Fibroblast of mammary gland (primary cell): ENCODE measurements around the gene IQSEC3.

Source experiments
- DNase-seq: peaks from one replicate; pipeline ENCODE4 v3.0.0-alpha.2; 2010; ENCODE audit warnings: low read depth
- H3K4me3 ChIP-seq: 2 replicates; pipeline ENCODE4 v1.5.1; 2011; ENCODE audit warnings: low read depth, mild to moderate bottlenecking, low read length, moderate library complexity; ENCODE audit not compliant: control insufficient read depth
- CTCF ChIP-seq: conservative IDR thresholded peaks from 2 replicates; pipeline ENCODE4 v1.5.1; 2011; ENCODE audit warnings: low read depth, low read length, inconsistent platforms; ENCODE audit not compliant: control insufficient read depth, insufficient read depth

Gene IQSEC3

GRCh38 chr12:220491-220890 is 153.9 kb downstream of the IQSEC3 start:
- TF ChIP-seq CTCF: no peak
- H3K4me3 ChIP-seq: no peak overlapping the region
- DNase-seq: no peak

GRCh38 chr12:220946-221550 is 154.5 kb downstream of the IQSEC3 start:
- no peak overlapping the region for H3K4me3 ChIP-seq
- no peak for DNase-seq
- TF ChIP-seq CTCF: no peak

- DNase-seq: no peak
- no peak overlapping the region for H3K4me3 ChIP-seq
- TF ChIP-seq CTCF: no peak
Measured at GRCh38 chr12:221736-222135, 155.2 kb downstream of the IQSEC3 start.

GRCh38 chr12:223841-224240 is 157.3 kb downstream of the IQSEC3 start:
- DNase-seq: no peak
- H3K4me3 ChIP-seq: no peak overlapping the region
- TF ChIP-seq CTCF: no peak

- no peak overlapping the region for H3K4me3 ChIP-seq
- no peak for DNase-seq
- no peak for TF ChIP-seq CTCF
Measured at GRCh38 chr12:224330-224729, 157.8 kb downstream of the IQSEC3 start.

- no peak for TF ChIP-seq CTCF
Measured at GRCh38 chr12:225012-225411, 158.4 kb downstream of the IQSEC3 start.

GRCh38 chr12:226401-226800 is 159.8 kb downstream of the IQSEC3 start:
- no peak overlapping the region for H3K4me3 ChIP-seq
- no peak for DNase-seq
- TF ChIP-seq CTCF: no peak

More at GRCh38 chr12:225012-225411, 158.4 kb downstream of the IQSEC3 start:
- H3K4me3 ChIP-seq: no peak overlapping the region
- no peak for DNase-seq
